Testis (tissue), 3 donors: ENCODE results near the gene ABCC3. TPM values are rescaled to one million over a fixed set of nuclear protein-coding genes. Genes with fewer than 3 reads are reported as not detected.

Source experiments
- DNase-seq: peaks from one replicate; pipeline ENCODE4 v3.0.0-alpha.2; 2019
- H3K27ac ChIP-seq, 2 donors: fragments of 200-600 bp; sonication (generic); one replicate each; pipeline ENCODE4 v1.5.1; 2019
- H3K27me3 ChIP-seq: fragments of 200-600 bp; sonication (generic); one replicate; pipeline ENCODE4 v1.5.1; 2019
- H3K36me3 ChIP-seq: fragments of 200-600 bp; sonication (generic); one replicate; pipeline ENCODE4 v1.5.1; 2017; ENCODE audit warnings: low read depth; ENCODE audit errors: missing control alignments
- H3K4me1 ChIP-seq: fragments of 200-600 bp; sonication (generic); one replicate; pipeline ENCODE4 v1.5.1; 2019
- H3K4me3 ChIP-seq, 2 donors: fragments of 200-600 bp; sonication (generic); one replicate each; pipeline ENCODE4 v1.5.1; 2017 to 2019
- H3K9me3 ChIP-seq: fragments of 200-600 bp; sonication (generic); one replicate; pipeline ENCODE4 v1.5.1; 2017
- POLR2A ChIP-seq: fragments of 450-650 bp; IDR thresholded peaks from one replicate; pipeline ENCODE4 v1.6.1; 2017; ENCODE audit warnings: antibody characterized with exemption, mild to moderate bottlenecking, moderate library complexity
- WGBS, 2 donors: methylation state at CpG; one replicate each; pipeline ENCODE4 v1.1.5; 2018; 5-methylcytosine and 5-hydroxymethylcytosine counted together
- intact Hi-C: fragments of 100-400 bp; cut with DNase I; formaldehyde crosslinking; loops from one replicate; pipeline ENCODE4 v1.15.1; 2023; ENCODE audit warnings: low total_unique reads
- polyA plus RNA-seq: library from polyadenylated mRNA; stranded (reverse); fragments of 350-450 nt; fragmentation: Illumina TruSeq; extraction: RNeasy Lipid Tissue Mini Kit (QIAGEN cat#74804); gene quantifications from one replicate; pipeline ENCODE4 v1.2.3, GENCODE V29; 2014; ENCODE audit warnings: low read depth, low replicate concordance; ENCODE audit not compliant: insufficient read depth
- total RNA-seq, 2 donors: library from RNA; depleted of rRNA; stranded (reverse); fragments of >200 nt; gene quantifications; one replicate each; pipeline ENCODE4 v1.2.3, GENCODE V29; 2016
- TF ChIP-seq, protein P1 (sequence below), 3 experiments: fragments of 450-650 bp in 2 of 3; fragments of 200-600 bp in 1 of 3; sonication (generic) in 1 of 3; IDR thresholded peaks; one replicate each; pipeline ENCODE4 v1.5.1; 2016 to 2019; ENCODE audit warnings: antibody characterized with exemption in 3 of 3, mild to moderate bottlenecking in 2 of 3, moderate library complexity in 1 of 3

The ABCC3 gene
- total and polyA plus RNA-seq, 3 donors from 2014 or later, result 10.0 to 15.4 (median 12.1) TPM

DNA sequence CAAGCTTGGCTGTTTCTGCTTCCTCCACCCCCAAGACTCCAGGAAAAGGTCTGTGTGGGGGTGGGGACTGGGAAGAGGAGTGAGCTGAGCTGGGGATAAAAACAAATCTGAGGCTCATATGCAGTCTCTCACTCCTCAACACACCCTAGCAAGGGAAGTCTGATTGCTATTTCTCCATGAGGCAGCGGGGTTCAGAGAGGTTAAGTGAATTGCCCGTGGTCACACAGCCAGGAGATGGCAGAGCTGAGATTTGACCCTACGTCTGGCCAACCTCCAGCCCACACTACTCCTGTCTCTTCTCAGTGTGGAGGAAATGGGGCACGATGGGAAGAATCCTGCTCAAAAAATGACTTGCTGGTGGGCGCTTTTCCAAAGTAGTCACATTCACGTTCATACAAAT is 4.8 kb upstream of the ABCC3 start:
- TF ChIP-seq, protein P1, sequence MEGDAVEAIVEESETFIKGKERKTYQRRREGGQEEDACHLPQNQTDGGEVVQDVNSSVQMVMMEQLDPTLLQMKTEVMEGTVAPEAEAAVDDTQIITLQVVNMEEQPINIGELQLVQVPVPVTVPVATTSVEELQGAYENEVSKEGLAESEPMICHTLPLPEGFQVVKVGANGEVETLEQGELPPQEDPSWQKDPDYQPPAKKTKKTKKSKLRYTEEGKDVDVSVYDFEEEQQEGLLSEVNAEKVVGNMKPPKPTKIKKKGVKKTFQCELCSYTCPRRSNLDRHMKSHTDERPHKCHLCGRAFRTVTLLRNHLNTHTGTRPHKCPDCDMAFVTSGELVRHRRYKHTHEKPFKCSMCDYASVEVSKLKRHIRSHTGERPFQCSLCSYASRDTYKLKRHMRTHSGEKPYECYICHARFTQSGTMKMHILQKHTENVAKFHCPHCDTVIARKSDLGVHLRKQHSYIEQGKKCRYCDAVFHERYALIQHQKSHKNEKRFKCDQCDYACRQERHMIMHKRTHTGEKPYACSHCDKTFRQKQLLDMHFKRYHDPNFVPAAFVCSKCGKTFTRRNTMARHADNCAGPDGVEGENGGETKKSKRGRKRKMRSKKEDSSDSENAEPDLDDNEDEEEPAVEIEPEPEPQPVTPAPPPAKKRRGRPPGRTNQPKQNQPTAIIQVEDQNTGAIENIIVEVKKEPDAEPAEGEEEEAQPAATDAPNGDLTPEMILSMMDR (IDR thresholded peaks at IDR 0.05), result no peak
- TF ChIP-seq POLR2A, result no peak
- no peak for DNase-seq
- H3K4me3 ChIP-seq, result no peak overlapping the region
- H3K27me3 ChIP-seq, result no peaks in the 10 kb centered on the region
- H3K9me3 ChIP-seq, result no peaks in the 10 kb centered on the region
- no peaks in the 10 kb centered on the region for H3K36me3 ChIP-seq
- H3K4me1 ChIP-seq, result peaks cover 19% of the 10 kb centered on the region
- H3K27ac ChIP-seq, result no peak overlapping the region
- intact Hi-C loops, result loop anchor here (5.0 to 10.0 kb wide), 3 partner anchors 55 to 145 kb away; no protein-coding TSS in a partner anchor
- WGBS, 2 donors, result 82 to 84% methylated on average over 6 of the region's 6 CpGs

DNA sequence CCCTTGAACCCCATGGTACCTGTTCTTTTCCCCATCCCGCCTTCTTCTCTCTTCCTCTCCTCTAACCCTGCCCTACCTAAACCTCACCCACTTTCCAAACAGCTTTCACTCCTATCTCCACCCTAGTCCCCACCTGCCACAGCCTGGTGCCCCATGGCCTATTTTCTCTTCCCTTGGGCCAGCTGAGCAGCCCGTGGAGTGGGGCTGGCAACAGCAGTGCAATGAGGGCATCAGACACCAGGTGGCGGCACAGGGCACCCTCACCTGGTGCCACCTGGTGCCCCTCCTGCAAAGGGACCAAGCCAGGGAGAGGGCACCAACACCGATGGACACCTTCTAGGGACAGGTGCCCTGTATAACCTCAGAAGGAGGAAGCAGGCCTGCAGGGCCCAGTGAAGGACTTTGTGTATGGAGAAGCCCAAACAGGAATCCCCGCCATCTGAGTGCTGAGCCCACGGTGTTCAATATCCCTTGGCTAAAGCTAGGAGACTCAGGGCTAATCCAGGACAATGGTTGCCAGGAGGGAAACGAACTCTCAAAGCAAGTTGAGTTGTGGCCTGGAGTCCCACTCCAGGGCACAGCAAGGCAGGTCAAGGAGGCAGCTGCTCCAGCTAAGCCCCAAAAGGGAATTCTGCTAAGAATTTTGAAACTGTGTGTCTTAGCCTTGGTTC is 4.0 kb upstream of the ABCC3 start:
- peak; percentile 66 for DNase-seq
- Histone ChIP-seq H3K4me1 (peaks cover 23% of the 10 kb centered on the region), H3K36me3 (no peaks in the 10 kb centered on the region), H3K9me3 (no peaks in the 10 kb centered on the region), H3K27me3 (no peaks in the 10 kb centered on the region), H3K4me3 (no peak overlapping the region), H3K27ac (no peak overlapping the region)
- TF ChIP-seq, protein P1 (IDR thresholded peaks at IDR 0.05), result peak; percentile 65 to 68 (median 67)
- no peak for TF ChIP-seq POLR2A
- WGBS, 2 donors, result 63 to 83% methylated on average over 6 of the region's 7 CpGs
- intact Hi-C loops, result loop anchor here (10.0 kb wide), 1 partner anchor 54 kb away; no protein-coding TSS in a partner anchor

DNA sequence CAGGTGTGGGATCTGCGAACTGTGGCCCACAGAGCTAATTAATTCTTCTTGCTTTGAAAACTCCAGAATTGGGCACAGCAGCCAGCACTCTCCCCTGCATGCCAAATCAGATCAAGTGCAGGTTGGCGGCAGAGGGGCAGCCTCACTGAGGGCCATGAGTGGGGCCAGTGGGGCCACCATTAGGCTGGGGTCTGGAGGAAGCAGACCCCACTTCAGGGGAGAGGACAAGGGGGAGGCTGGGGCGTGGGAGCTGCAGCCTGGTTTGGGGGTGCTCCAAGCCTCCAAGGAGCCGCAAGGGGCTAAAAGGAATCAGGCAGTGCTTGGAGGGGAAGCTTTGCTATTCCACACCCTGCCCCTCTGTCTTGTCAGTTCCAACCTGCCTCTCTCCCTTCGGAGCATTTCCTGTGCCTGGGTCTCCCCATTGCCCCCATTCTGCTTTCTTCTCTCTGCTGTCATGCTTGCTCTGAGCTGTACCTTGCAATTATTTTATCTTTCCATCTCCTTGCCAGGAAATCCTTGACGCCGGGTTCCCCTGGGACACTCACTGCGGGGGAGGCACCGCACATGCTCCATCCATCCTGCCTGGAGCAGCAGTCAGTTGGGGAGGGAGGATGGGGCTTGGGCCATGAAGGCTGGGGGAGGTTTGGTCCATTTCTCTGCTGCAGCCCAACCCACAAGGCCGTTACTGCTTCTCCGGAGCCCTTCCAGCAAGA is 3.3 kb upstream of the ABCC3 start:
- Histone ChIP-seq H3K4me3 (no peak overlapping the region), H3K36me3 (no peaks in the 10 kb centered on the region), H3K9me3 (no peaks in the 10 kb centered on the region), H3K27me3 (no peaks in the 10 kb centered on the region), H3K4me1 (peaks cover 20% of the 10 kb centered on the region), H3K27ac (no peak overlapping the region)
- DNase-seq, result no peak
- WGBS, 2 donors, result 44 to 63% methylated on average over 8 to 11 of the region's 11 CpGs
- intact Hi-C loops, result loop anchor here (10.0 kb wide), 1 partner anchor 53 kb away; no protein-coding TSS in a partner anchor
- no peak for TF ChIP-seq POLR2A
- TF ChIP-seq, protein P1 (IDR thresholded peaks at IDR 0.05), result no peak

DNA sequence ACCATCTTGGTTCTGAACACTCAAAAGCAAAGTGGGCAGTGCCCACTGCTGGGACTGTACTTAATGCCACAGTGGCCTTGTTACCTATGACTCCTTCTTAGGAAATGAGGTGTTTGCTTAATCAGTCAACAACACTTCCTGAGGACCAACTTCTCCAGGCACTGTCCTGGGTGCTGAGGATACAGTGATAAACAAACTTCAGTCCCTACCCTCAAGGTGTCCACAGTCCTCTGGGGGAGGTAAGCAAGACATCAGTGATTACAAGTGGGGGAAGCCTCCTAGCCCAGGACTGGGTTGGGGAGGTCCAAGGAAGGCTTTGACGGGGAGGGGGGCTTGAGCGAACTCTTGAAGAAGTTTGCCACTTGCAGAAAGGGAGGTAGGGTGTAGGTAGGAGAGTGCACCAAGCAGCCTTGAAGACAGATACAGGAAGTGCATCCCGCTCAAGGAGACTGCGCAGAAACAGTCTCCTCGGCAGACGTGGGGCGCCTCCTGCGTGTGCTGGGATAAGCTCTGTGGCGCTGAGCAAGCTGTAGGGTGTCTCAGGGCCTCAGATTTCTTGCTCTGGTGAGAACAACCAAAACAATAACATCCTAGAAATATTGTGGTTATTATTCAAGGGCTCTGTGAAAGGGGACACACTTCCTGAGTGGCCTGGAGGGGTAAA is 2.6 kb upstream of the ABCC3 start:
- TF ChIP-seq POLR2A, result no peak
- TF ChIP-seq, protein P1 (IDR thresholded peaks at IDR 0.05), result no peak
- Histone ChIP-seq H3K27me3 (no peaks in the 10 kb centered on the region), H3K4me1 (peaks cover 18% of the 10 kb centered on the region), H3K4me3 (no peak overlapping the region), H3K36me3 (no peaks in the 10 kb centered on the region), H3K9me3 (no peaks in the 10 kb centered on the region), H3K27ac (no peak overlapping the region)
- DNase-seq, result no peak
- 65 to 84% methylated on average over 9 of the region's 9 CpGs for WGBS, 2 donors
- intact Hi-C loops, result loop anchor here (10.0 kb wide), 1 partner anchor 53 kb away; no protein-coding TSS in a partner anchor
